GM23338 (cell line): ENCODE measurements around the gene RSPH1. TPM values are rescaled to one million over a fixed set of nuclear protein-coding genes. Genes with fewer than 3 reads are reported as not detected.

ENCODE experiments used
- ATAC-seq: fragments of 200-7000 bp; cut with Tn5 transposase; 3 replicates; pipeline ENCODE4 v1.9.1; 2020
- DNase-seq: peaks from one replicate; pipeline ENCODE4 v3.0.0-alpha.2; 2015; ENCODE audit warnings: low spot score
- H2AFZ ChIP-seq: fragments of 200-600 bp; sonication (generic); 2 replicates; pipeline ENCODE4 v1.8.0; 2016; ENCODE audit warnings: antibody characterized with exemption, mild to moderate bottlenecking, moderate library complexity
- H3F3A ChIP-seq: fragments of 200-600 bp; sonication (generic); replicated peaks from 2 replicates; pipeline ENCODE4 v1.8.0; 2017; ENCODE audit warnings: antibody characterized with exemption, mixed run types, low read depth
- H3K27ac ChIP-seq: fragments of 200-600 bp; sonication (generic); 2 replicates; pipeline ENCODE4 v1.6.1; 2016; ENCODE audit warnings: low read depth
- H3K27me3 ChIP-seq: fragments of 200-600 bp; sonication (generic); 2 replicates; pipeline ENCODE4 v1.8.0; 2016; ENCODE audit warnings: mild to moderate bottlenecking, mixed run types, moderate library complexity; ENCODE audit not compliant: insufficient read depth
- H3K36me3 ChIP-seq: fragments of 200-600 bp; sonication (generic); 2 replicates; pipeline ENCODE4 v1.8.0; 2016; ENCODE audit warnings: mild to moderate bottlenecking; ENCODE audit not compliant: insufficient read depth
- H3K4me1 ChIP-seq: fragments of 200-600 bp; sonication (generic); 2 replicates; pipeline ENCODE4 v1.8.0; 2016; ENCODE audit warnings: mild to moderate bottlenecking, moderate library complexity; ENCODE audit not compliant: insufficient read depth
- H3K4me2 ChIP-seq: fragments of 200-600 bp; sonication (generic); 2 replicates; pipeline ENCODE4 v1.7.1; 2017; ENCODE audit warnings: mixed run types
- H3K4me3 ChIP-seq: fragments of 200-600 bp; sonication (generic); 2 replicates; pipeline ENCODE4 v1.6.1; 2016; ENCODE audit warnings: mixed run types
- H3K79me2 ChIP-seq: fragments of 200-600 bp; sonication (generic); replicated peaks from 2 replicates; pipeline ENCODE4 v1.8.0; 2017; ENCODE audit warnings: mild to moderate bottlenecking; ENCODE audit not compliant: insufficient read depth
- H3K9me2 ChIP-seq: fragments of 200-600 bp; sonication (generic); 2 replicates; pipeline ENCODE4 v1.8.0; 2017; ENCODE audit not compliant: insufficient read depth
- H4K20me1 ChIP-seq: fragments of 200-600 bp; sonication (generic); replicated peaks from 2 replicates; pipeline ENCODE4 v1.8.0; 2017; ENCODE audit warnings: mild to moderate bottlenecking; ENCODE audit not compliant: insufficient read depth
- H3K27ac Mint-ChIP-seq: 2 replicates; pipeline ENCODE4 v1.8.0; 2020; ENCODE audit warnings: inconsistent platforms, mild to moderate bottlenecking, moderate library complexity, mixed read lengths
- H3K27me3 Mint-ChIP-seq: 3 replicates; pipeline ENCODE4 v1.8.0; 2022; ENCODE audit warnings: low read depth, mild to moderate bottlenecking, moderate library complexity, mixed read lengths, inconsistent platforms; ENCODE audit not compliant: insufficient read depth, poor library complexity
- H3K36me3 Mint-ChIP-seq: 3 replicates; pipeline ENCODE4 v1.8.0; 2021; ENCODE audit warnings: low read depth, mild to moderate bottlenecking, inconsistent platforms, moderate library complexity, mixed read lengths
- H3K4me1 Mint-ChIP-seq: 3 replicates; pipeline ENCODE4 v1.8.0; 2020; ENCODE audit warnings: mild to moderate bottlenecking, inconsistent platforms, mixed read lengths
- H3K4me3 Mint-ChIP-seq: 3 replicates; pipeline ENCODE4 v1.8.0; 2021; ENCODE audit warnings: moderate library complexity, mild to moderate bottlenecking, inconsistent platforms, mixed read lengths
- H3K9me3 Mint-ChIP-seq: 3 replicates; pipeline ENCODE4 v1.8.0; 2020; ENCODE audit warnings: moderate library complexity, mild to moderate bottlenecking, inconsistent platforms, mixed read lengths
- CREB1 ChIP-seq: fragments of 250-450 bp; sonication (Bioruptor Pico); IDR thresholded peaks from 2 replicates; pipeline ENCODE4 v1.5.0; 2020; ENCODE audit warnings: low read depth, mild to moderate bottlenecking, moderate library complexity
- CTCF ChIP-seq, 2 experiments: fragments of 200-600 bp in 1 of 2; sonication (generic) in 1 of 2; conservative IDR thresholded peaks; 2 replicates each; pipeline versions ENCODE4 v1.5.1 to v1.6.1; 2016 to 2017; ENCODE audit warnings: antibody characterized with exemption in 2 of 2, low read depth in 2 of 2, mild to moderate bottlenecking in 2 of 2, moderate library complexity in 1 of 2
- ETS1 ChIP-seq: IDR thresholded peaks from 2 replicates; pipeline ENCODE4 v1.6.1; 2016; ENCODE audit warnings: antibody characterized with exemption
- EZH2 ChIP-seq: fragments of 200-600 bp; sonication (generic); IDR thresholded peaks from one replicate; pipeline ENCODE4 v1.8.0; 2017; ENCODE audit warnings: antibody characterized with exemption, mild to moderate bottlenecking, low read depth; ENCODE audit not compliant: unreplicated experiment
- EZH2phosphoT487 ChIP-seq: fragments of 200-600 bp; sonication (generic); IDR thresholded peaks from one replicate; pipeline ENCODE4 v1.8.1; 2018; ENCODE audit warnings: antibody characterized with exemption; ENCODE audit not compliant: unreplicated experiment
- JUNB ChIP-seq: IDR thresholded peaks from one replicate; pipeline ENCODE4 v1.6.1; 2016; ENCODE audit warnings: antibody characterized with exemption; ENCODE audit not compliant: unreplicated experiment
- NANOG ChIP-seq: IDR thresholded peaks from 2 replicates; pipeline ENCODE4 v1.6.1; 2016; ENCODE audit warnings: antibody characterized with exemption, borderline replicate concordance
- POLR2AphosphoS5 ChIP-seq: IDR thresholded peaks from 2 replicates; pipeline ENCODE4 v1.6.1; 2016; ENCODE audit warnings: antibody characterized with exemption, low read depth
- REST ChIP-seq: IDR thresholded peaks from one replicate; pipeline ENCODE4 v1.6.1; 2018; ENCODE audit warnings: antibody characterized with exemption; ENCODE audit not compliant: unreplicated experiment
- STAT1 ChIP-seq: IDR thresholded peaks from one replicate; pipeline ENCODE4 v1.6.1; 2016; ENCODE audit warnings: antibody characterized with exemption; ENCODE audit not compliant: unreplicated experiment
- ZNF114 ChIP-seq: fragments of 250-450 bp; sonication (Bioruptor Pico); IDR thresholded peaks from 2 replicates; pipeline ENCODE4 v1.5.0; 2020; ENCODE audit warnings: mild to moderate bottlenecking, moderate library complexity
- ZNF331 ChIP-seq: fragments of 250-450 bp; sonication (Bioruptor Pico); IDR thresholded peaks from 2 replicates; pipeline ENCODE4 v1.5.0; 2020; ENCODE audit warnings: low read depth, mild to moderate bottlenecking, moderate library complexity
- polyA plus RNA-seq: library from polyadenylated mRNA; unstranded; fragments of >200 nt; fragmentation: Nextera tagmentation; extraction: Ambion mirVana; gene quantifications from 2 replicates; pipeline ENCODE4 v1.2.1, GENCODE V29; 2016
- total RNA-seq: library from RNA; depleted of rRNA; stranded (reverse); fragments of >200 nt; shearing (Covaris generic); gene quantifications from 2 replicates; pipeline ENCODE4 v1.2.3, GENCODE V29; 2014

RSPH1 gene
- total and polyA plus RNA-seq, 2 experiments from 2014 or later: 0.23 TPM; not detected in 1

- TF ChIP-seq REST: no peak
- no peak for TF ChIP-seq EZH2
- no peak for TF ChIP-seq STAT1
Observed at GRCh38 chr21:42455196-42455595, 40.8 kb downstream of the RSPH1 start (continued).

- Histone ChIP-seq H3K27ac (no peak overlapping the region), H4K20me1 (no peaks in the 10 kb centered on the region), H3K9me2 (no peaks in the 10 kb centered on the region), H3K36me3 (no peaks in the 10 kb centered on the region), H3K79me2 (no peaks in the 10 kb centered on the region), H3K27me3 (no peaks in the 10 kb centered on the region), H3K4me1 (no peaks in the 10 kb centered on the region), H3K4me2 (no peak overlapping the region), H3F3A (no peaks in the 10 kb centered on the region), H3K4me3 (no peak overlapping the region), H2AFZ (no peak overlapping the region)
- peaks cover 6% of the 10 kb centered on the region for H3K27me3 Mint-ChIP-seq
- H3K4me1 Mint-ChIP-seq: peaks cover 14% of the 10 kb centered on the region
- H3K27ac Mint-ChIP-seq: no peak overlapping the region
- peaks cover 4% of the 10 kb centered on the region; the same call in 1 of the 3 replicates for H3K36me3 Mint-ChIP-seq
- DNase-seq (no peak), ATAC-seq (no peak)
- no peak overlapping the region for H3K4me3 Mint-ChIP-seq
- H3K9me3 Mint-ChIP-seq: peaks cover 9% of the 10 kb centered on the region
- no peak for TF ChIP-seq ZNF331 (CRISPR knock-in tag)
- no peak for TF ChIP-seq JUNB
- TF ChIP-seq CREB1 (CRISPR knock-in tag): no peak
- no peak for TF ChIP-seq NANOG
- TF ChIP-seq STAT1: no peak
- no peak for TF ChIP-seq POLR2AphosphoS5
- no peak for TF ChIP-seq EZH2phosphoT487
- TF ChIP-seq ZNF114 (CRISPR knock-in tag): no peak
- TF ChIP-seq ETS1: no peak
- no peak for TF ChIP-seq EZH2
- no peak for TF ChIP-seq REST
- TF ChIP-seq CTCF (conservative IDR thresholded peaks at IDR 0.05; ENCODE audit: low read depth in 2 of 2): no peak
Observed at GRCh38 chr21:42454786-42455185, 41.2 kb downstream of the RSPH1 start.
